GM19372 (cell line): ENCODE results near the gene PCNX2.
A peak's percentile ranks its signal among the peaks of the same experiment; 100 is the strongest.

ENCODE experiments used
- ATAC-seq: cut with Tn5 transposase; IDR thresholded peaks from one replicate; pipeline ENCODE4 v1.9.1; 2021; ENCODE audit warnings: mild to moderate bottlenecking, low read depth, moderate library complexity; ENCODE audit not compliant: unreplicated experiment

Gene PCNX2

DNA sequence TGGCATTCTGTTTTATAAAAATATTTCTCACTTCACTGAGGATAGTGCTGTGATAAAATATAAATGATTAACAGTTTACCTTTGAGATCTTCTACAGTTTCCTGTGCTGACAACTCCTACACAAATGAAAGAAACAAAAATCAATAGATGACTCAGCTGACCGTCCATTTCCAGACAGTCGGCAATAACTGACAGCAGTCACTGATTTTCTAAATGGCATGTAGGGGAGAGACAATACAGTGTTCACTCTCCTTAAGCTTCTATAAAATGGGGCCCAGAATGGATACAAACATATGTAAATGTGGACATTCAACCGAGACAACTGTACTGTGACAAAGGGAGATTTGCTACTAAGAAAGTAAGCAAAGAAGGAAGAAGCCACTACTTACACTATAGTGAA, 34.3 kb downstream of the PCNX2 start:
- ATAC-seq, result peak; percentile 93

DNA sequence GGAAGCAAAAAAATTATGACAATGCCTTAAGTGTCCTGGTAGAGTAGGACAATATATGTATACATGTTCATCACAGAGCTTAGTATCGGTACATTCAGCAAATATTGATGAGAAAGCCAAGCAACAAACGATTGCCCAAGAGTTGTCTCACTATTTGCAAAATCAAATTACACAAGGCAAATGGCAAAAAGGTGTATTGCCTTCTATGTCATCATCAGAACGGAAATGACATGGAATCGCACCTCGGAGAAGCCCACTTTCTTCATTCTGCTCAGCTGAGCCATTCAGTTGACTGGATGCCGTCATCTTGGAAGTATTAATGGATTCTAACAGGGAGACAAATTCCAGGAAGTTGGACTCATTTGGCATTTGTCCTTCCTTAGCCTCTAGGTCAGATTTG, 37.7 kb downstream of the PCNX2 start:
- ATAC-seq, result no peak

DNA sequence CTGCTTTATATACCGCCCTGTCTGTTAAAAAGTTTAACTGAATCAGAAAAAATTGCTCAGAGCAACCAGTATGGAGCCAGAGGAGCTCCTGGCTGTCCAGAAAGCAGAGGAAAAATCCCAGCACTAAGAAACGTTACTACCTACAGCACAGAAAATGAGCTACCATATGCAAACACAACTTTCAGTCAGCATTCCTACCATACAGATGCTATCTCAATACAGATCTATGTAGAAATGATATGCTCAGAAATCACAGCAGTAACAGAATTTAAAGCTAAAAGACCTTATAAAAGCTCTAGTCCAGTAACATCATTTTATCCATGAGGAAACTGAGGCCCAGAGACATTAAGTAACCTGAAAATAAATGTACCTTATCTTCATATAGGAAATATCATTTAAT, 38.7 kb downstream of the PCNX2 start:
- no peak for ATAC-seq

DNA sequence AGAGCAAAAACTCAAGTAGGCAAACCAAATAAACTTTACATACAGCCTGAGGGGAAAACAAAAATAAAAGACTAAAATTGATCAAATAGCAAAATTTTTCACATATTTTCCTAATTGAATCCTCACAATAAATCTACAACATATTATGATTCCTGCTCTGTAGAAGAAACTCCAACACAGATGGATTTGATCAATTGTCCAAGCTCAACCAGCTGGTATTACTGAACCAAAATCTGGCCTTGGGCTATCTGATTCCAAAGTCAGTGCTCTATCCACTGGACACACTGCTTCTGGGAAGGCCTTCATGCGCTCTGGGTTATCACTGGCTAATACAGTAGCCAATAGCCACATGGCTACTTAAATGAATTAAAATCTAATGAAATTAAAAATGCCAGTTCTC, 39.3 kb downstream of the PCNX2 start:
- ATAC-seq, result no peak

DNA sequence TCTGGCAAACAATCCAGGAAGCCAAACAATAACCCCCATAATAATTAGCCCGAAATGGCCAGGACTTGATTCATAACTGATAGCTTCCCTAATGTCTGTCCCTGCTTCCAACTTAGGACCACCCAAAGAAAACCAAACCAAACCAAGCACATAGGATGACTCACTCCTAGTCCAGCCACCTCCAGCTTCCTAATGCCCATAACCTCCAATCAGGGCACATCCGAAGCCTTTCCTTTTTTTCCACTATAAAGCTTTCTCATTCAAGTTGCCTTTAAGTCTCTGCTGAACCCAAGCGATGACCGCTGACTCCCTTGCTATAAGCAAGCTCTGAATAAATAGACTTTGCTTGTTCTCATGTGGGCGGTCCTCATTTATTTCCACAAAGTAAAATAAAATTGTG, 40.4 kb downstream of the PCNX2 start:
- ATAC-seq, result no peak

DNA sequence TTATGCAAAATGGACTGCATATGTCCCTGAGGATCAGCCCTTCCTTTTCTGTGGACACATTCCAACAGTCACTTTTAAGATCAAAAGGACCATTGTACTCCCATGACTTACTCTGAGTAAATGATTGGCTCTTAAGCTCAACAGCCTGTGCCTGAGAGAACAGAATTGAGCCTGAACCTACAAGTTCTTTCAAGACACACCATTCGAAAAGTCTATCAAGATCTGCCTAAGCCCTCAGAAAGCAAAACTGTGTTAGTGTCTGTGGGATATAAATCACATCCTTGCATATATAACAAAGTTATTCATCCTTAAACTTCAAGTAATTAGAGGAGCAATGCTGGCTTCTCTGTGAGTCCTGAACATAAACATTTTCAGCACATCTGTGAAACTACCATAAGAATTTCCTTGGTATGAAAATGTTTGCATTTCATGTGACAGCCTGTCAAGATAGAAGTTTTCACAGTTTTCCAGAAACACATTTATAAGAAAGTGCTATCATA, 41.6 kb downstream of the PCNX2 start:
- no peak for ATAC-seq

DNA sequence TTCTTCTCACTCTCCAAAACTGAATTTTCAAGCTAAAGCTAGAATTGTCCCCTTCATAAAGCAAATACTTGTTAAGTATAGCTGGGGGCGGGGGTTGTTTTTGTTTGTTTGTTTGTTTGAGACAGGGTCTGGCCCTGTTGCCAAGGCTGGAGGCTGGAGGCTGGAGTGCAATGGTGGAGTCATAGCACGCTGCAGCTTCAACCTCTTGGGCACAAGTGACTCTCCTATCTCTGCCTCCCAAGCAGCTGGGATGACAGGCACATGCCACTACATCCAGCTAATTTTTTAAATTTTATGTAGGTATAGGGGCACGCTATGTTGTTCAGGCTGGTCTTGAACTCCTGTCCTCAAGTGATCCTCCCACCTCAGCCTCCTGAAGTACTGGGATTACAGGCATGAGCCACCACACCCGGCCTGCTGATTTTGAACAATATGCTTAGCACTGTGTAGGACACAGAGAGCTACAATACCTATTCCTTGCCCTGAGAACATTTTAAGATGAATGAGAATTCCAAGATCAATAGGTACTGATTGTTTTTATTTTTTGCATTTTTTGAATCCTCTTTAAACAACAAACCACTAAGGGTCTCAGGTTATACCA, 42.2 kb downstream of the PCNX2 start:
- ATAC-seq, result no peak

DNA sequence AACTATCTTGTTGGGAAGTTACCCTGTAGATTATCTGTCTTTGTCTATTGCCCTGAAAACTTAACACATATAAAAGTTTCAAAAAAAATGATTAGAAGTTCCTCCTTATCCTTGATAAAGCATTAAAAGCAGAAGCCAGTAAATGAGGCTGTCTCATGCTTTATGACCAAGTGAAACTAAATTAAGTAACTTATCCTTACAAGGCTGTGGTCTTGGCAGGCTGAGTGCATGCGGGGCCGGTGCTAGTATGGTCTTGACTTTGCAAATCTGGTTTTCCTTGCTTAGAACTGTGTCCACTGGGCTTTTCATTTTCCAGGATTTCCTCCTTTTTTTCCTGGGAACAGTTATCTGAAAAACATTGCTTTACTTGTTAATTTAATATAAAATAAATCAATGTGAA, 43.1 kb downstream of the PCNX2 start:
- ATAC-seq, result no peak

DNA sequence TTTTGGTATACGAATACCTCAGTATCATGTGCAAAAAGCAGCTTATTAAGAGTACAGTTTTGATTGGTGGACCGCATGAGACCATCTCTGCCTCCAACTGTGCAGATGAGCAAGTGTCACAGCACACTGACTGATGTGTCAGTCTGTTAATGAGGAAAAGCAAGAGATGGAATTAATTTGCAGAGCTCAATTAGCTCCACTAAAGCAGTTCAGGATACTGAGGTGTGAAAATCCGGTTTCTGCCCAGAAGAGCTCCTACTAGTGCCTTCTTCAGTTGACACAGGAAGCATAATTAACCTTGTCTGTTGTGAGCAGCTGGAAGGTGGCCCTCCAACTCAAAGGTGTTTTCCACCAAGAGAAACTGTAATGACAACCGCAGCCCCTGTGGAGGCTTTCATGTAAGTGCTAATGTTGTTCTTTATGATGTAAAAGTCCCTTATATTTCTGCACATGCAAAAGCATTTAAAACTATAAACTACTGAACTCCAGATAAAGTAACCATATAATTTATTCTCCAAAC, 44.3 kb downstream of the PCNX2 start:
- ATAC-seq, result no peak

DNA sequence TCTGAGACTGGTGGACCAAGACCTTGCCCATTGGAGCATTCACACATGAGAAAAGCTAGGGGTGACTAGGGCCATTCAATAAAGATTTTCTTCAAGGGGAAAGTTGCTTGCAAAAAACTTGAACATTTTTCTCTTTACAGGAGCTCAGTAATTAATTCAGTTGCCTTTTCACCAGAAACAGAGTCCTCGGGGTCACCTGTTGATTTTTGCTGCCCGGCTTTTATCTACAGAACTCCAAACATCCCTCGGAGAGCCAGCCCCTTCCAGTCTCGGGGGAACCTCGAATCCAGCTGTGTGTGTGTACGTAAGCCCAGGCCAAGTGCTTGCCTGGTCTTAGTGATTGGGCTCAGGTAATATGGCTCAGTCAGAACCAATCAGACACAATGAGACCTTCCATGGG, 47.5 kb downstream of the PCNX2 start:
- no peak for ATAC-seq

DNA sequence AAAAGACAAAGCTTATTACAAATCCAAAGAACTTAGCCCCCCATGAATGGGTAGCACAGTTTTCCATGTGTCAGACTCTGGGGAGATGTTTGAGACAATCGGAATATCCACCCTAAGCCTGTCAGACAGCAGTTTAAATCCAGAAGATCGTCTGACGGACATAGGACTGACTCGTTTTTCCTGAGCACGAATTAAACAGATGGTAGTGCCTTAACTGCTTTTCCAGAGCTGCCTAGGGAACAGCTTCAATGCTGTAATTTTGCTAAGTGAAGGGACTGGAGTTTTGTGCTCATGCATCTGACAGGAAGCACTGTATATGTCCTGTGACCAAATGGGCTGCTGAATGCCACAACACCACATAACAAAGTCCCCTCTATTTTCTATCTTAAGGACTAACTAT, 48.6 kb downstream of the PCNX2 start:
- ATAC-seq, result no peak

DNA sequence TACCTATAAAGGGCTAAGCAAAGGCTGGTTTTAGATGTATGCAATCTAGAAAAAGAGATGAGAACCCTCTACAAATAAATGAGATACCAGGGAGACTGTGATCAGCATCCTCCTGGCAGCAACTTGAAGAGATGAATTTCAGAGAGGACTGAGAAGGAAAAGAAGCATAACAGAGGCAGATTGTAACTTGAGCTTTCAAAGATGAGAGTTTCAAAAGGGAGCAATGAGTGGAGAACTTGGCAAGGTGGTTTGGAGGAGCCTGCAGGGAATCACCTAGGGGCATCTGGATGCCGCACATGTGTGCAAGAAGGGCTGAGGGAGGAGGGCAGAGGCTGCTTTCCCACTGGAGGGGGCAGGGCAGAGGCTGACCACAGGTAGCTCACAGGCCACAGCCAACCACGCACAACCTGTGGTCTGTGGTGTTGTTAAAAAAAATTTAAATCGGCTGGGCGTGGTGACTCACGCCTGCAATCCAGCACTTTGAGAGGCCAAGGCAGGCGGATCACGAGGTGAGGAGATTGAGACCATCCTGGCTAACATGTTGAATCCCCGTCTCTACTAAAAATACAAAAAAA, 50.2 kb downstream of the PCNX2 start:
- no peak for ATAC-seq

DNA sequence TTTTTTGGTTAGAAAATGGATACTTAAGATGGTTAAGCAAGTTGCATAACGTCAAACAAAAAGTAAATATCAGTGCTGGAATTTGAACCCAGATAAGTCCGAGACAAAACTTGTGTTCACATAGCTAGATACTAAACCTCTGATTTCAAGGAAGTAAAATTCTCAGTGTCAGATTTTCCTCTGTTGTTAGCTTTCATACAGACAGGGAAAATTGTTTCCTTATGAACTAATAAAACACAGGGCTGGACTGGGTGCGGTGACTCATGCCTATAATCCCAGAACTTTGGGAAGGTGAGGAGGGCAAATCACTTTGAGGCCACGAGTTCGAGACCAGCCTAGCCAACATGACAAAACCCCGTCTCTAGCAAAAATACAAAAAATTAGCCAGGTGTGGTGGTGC, 51.3 kb downstream of the PCNX2 start:
- ATAC-seq, result no peak

DNA sequence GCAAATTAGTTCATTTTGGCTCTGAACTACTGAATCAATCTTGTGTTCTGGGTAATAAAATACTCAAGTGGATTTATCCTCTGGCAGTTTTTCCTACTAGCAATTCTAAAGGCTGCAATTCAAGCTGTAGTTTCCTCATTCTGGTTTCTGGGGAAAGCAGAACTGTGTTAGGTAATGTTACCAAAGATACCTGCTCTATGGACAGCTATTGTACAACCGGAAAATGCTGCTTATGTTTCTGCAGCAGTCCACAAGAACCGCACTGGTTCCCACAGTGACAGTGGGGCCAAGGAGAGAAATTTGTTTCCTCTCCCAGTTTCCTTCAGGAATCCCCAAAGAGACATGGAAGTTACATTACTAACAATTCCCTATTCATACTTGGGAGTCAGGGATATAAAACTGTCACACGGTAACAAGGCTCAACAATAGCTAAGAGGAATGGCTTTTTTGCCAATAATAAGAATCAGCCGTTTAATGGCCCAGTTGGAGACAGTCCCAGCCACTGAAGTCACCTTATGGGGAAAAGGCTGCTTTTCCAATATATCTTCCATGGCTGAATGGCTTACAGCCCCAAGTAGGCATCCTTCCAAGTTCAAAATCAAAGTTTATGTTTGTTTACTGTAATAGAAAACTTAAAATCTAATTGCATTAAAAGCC, 52.6 kb downstream of the PCNX2 start:
- ATAC-seq, result no peak

DNA sequence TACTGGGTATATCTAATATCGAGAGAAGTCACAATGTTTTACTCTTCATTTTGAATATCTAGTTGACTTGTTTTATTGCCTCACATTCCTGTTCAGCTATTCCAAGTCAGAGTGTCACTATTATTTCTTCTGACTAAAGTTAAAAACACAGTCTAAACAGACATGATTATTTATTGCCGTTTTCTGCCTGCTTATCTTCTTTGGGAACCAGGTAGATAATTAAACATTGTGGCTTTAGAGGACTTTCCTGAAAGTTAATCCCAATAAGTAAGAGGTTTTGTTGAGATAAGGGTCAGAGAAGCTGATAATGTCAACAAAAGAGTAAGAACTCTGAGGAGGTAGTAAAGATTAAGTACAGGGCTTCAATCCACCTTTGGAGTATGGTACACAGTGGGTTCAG, 53.8 kb downstream of the PCNX2 start:
- no peak for ATAC-seq

DNA sequence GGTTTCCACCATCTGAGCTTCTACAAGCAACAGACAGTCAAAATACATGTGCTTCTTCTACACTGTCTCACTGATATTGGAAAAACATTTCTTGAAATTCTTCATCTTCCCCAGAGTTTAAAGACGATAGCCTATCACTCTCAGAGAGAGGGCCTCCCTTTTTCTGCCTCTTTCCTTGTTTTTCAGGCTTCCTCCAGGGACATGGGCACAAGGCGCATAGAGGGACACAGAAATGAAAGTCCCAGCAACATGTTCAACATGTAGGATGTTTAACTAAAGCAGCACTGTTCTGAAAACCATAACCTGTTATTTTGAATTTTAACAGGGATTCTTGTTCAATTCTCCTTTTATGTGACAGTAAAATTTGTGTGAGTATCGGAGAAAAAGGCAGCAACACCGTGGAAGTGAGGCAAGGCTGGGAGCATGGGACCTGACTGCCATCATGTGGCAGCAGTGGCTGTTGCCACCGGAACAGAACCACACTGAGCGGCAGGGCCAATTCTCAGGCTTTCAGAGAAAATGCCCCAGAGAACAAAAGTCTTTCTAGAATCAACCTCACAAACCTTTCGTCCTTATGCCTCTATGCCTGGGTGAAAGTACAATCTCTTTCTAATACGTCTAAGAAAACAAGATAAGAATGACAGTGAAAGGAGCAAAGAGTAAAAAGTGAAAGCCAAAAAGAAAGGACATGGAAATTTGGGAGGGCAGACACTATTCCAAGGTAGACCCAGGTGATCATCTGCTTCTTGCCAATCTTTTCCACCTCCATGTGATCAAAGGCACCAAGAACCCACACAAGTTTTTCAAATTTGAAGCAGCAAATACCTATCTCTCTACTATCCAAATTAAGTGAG, 54.5 kb downstream of the PCNX2 start:
- ATAC-seq, result no peak

DNA sequence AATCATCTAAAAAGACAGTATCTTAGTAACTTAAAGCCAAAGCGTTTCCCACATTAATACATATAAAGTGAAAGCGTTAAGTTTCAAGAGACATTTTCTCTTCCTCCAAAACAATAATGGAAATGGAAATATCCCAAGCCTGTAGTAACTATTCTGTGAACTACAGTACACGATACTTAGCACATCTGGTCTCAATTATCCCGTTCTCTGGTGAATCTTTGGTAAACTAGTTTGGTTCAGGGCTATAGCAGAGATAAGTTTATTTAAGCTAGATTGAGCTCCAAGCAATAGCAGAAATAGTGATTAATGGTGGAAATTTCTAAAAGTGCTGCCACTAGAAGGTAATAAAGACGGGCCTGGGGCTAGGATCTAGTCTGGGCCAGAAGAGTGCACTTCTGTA, 55.2 kb downstream of the PCNX2 start:
- no peak for ATAC-seq

DNA sequence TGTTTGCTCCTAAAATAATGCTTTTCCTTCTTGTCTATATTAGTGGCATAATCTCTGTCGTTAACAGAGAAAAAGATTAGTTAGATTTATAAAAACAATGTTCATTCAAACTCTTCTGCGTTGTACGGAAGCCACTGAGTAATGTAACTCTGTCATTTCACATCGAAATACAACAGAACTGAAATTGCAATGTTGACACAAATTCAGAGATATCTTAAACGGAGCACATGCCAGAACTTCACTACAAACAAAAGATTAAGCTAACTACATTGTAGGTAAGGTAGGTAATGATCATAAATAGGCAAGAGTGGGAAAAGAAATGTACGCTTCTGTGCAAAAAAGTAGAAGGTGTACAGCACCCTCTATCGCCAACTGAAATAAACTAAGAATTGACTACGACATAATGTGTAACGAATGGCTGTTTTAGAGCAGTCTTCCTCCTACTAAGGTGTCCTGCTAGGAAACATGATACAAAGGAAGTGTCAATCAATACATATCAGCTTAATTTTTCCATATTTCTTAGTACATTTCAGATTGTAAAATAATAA, 56.6 kb downstream of the PCNX2 start:
- ATAC-seq, result no peak

DNA sequence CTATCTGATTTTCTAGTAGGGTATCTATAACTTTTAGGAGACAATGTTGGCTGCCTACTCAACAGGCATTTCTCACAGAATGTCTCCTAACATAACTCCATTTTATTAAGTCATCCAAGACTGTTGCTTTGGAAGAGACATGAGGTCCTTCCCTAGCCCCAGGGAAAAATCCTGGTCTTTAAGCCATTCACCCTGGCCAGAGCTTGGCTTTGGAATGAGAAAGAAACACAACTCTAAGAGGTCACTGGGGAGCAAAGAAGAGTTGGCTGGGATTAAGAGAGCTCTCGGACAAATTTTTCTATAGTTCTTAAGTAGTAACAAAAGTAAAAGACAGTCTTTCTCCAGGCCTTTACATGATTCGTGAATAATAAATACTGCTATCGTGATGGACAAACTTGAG, 57.9 kb downstream of the PCNX2 start:
- ATAC-seq, result no peak

DNA sequence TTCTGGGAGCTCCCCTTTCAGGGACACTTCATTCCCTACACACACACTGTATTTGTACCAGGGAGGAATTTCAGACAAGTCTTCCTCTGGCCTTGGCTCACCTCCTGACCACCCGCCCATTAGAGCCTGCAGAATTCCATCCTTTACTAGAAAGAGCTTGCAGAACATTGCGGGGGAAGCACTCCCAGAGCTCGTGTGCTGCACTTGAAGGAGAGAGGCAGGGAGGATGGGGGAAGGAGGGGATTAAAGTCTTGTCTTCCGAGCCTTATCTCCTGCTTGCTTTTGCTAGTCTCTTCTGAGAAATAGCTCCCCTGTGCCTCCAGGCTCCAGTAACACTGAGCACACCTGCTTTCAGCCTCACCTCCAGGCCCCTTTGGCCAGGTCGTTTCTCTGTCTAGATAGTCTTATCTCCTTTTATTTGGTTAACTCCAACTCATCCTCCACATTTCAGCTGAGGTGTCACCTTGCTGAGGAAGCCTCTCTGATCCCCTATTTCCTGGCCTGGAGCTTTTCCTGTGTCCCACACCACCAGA, 62.0 kb downstream of the PCNX2 start:
- ATAC-seq, result no peak

DNA sequence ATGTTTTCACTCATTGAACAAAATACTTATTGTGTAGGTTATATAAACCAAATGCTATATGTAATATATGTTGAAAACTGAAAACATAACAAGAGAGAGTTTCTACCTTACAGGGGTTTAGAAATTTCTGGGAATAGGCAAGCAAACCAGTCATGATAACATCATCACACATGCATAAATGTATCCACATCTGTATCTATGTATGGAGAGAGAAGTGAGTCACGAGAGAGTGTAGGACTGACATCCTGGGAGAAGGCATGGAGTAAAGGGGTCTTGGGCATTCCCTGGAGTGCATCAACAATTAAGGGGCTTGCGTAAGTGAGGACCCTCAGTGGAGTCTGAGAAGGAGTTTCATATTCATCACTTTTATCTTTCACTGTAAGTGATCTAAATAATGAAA, 65.5 kb downstream of the PCNX2 start:
- ATAC-seq, result no peak
